ENCODE measurements around the gene RNF26.
"Not testable (repeated sequence)": the region's sequence is repeated elsewhere in the genome, so short reads cannot be mapped to it uniquely, and the experiment has no call there.

The RNF26 gene

GRCh38 chr11:119372260-119373058, 38.1 kb downstream of the RNF26 start:
- no peak for DNase-seq

- DNase-seq, result no peak
These were observed 39.0 kb downstream of the RNF26 start for GRCh38 chr11:119373059-119373920.

GRCh38 chr11:119373921-119374631, 39.7 kb downstream of the RNF26 start:
- DNase-seq, result peak; percentile 39

GRCh38 chr11:119374632-119375336, 40.5 kb downstream of the RNF26 start:
- DNase-seq, result no peak

GRCh38 chr11:119375337-119376196, 41.2 kb downstream of the RNF26 start:
- DNase-seq, result no peak

- no peak for DNase-seq
These were observed 42.0 kb downstream of the RNF26 start for GRCh38 chr11:119376197-119376847.

- no peak for DNase-seq
These were observed 43.0 kb downstream of the RNF26 start for GRCh38 chr11:119377112-119377901.

GRCh38 chr11:119377961-119378667, 43.8 kb downstream of the RNF26 start:
- DNase-seq, result no peak

- DNase-seq, result no peak
These were observed 44.6 kb downstream of the RNF26 start for GRCh38 chr11:119378851-119379465.

- DNase-seq, result no peak
These were observed 46.0 kb downstream of the RNF26 start for GRCh38 chr11:119380160-119380826.

GRCh38 chr11:119380827-119381180, 46.5 kb downstream of the RNF26 start:
- DNase-seq, result no peak

GRCh38 chr11:119381181-119381988, 47.1 kb downstream of the RNF26 start, which contains the start of gene USP2:
TSS of gene USP2 (minus strand) at chr11:119381690. CDS start at chr11:119373480, 8,210 bp downstream.
- DNase-seq, result peak; percentile 42

- no peak for DNase-seq
These were observed 47.8 kb downstream of the RNF26 start for GRCh38 chr11:119382101-119382500.

GRCh38 chr11:119382513-119382912, 48.2 kb downstream of the RNF26 start:
- DNase-seq, result not testable (repeated sequence)

GRCh38 chr11:119384332-119384731, 50.0 kb downstream of the RNF26 start:
- no peak for DNase-seq

Data from NCI-H187 treated with DMSO at 0.1 percent for 48 hours (cell line).